Measurements from ENCODE around the gene KAZN. TPM values are rescaled to one million over a fixed set of nuclear protein-coding genes. Genes with fewer than 3 reads are reported as not detected.

KAZN gene
- polyA plus RNA-seq, 1 of the 3 experiments (the other 2 are of a cell fraction): 6.8 TPM

DNA sequence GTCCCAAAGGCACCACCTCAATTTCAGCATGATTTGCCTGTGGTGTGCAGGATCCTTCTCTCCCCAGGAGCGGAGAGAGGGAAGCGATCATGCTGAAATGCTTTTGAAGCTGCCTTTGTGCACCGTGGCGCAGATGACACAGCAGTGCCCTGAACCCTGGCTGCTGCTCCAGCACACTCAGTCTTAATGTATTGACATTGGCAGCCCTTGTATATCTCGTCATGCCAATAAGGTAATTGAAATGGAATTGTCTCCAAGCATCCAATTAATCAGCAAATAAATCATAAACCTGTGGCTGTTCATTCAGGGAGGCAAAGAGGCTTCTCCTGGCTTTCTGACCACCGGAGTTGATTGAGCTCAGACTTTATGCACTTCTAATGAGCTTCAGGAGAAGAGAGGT is 139.8 kb downstream of the KAZN start:
- no peaks in the 10 kb centered on the region for H3K79me2 ChIP-seq (ENCODE audit: insufficient read depth)
- TF ChIP-seq TCF12 (IDR thresholded peaks at IDR 0.05): no peak
- TF ChIP-seq RCOR1 (IDR thresholded peaks at IDR 0.05; ENCODE audit: low read length): no peak
- no peak for TF ChIP-seq SMC3 (IDR thresholded peaks at IDR 0.05; ENCODE audit: low read depth, low read length)
- TF ChIP-seq RXRA (IDR thresholded peaks at IDR 0.05; ENCODE audit: borderline replicate concordance, low read depth): no peak
- TF ChIP-seq, protein P1, sequence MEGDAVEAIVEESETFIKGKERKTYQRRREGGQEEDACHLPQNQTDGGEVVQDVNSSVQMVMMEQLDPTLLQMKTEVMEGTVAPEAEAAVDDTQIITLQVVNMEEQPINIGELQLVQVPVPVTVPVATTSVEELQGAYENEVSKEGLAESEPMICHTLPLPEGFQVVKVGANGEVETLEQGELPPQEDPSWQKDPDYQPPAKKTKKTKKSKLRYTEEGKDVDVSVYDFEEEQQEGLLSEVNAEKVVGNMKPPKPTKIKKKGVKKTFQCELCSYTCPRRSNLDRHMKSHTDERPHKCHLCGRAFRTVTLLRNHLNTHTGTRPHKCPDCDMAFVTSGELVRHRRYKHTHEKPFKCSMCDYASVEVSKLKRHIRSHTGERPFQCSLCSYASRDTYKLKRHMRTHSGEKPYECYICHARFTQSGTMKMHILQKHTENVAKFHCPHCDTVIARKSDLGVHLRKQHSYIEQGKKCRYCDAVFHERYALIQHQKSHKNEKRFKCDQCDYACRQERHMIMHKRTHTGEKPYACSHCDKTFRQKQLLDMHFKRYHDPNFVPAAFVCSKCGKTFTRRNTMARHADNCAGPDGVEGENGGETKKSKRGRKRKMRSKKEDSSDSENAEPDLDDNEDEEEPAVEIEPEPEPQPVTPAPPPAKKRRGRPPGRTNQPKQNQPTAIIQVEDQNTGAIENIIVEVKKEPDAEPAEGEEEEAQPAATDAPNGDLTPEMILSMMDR (IDR thresholded peaks at IDR 0.05): no peak
- H3F3A ChIP-seq (replicated peaks; ENCODE audit: insufficient read depth): no peaks in the 10 kb centered on the region
- 66% methylated on average over 5 of the region's 6 CpGs for WGBS (ENCODE audit: low lambda C conversion rate)
- no peaks in the 10 kb centered on the region for H3K27me3 ChIP-seq (ENCODE audit: insufficient read depth)
- no peaks in the 10 kb centered on the region for H4K20me1 ChIP-seq (ENCODE audit: insufficient read depth)
- H3K27ac ChIP-seq (ENCODE audit: low read depth in 2 of 2, low read length in 1 of 2): no peak overlapping the region
- H3K4me2 ChIP-seq: no peak overlapping the region
- ChIA-PET CTCF (interaction anchor here (0.6 to 1.4 kb wide), 2 partner anchors 12 to 290 kb away, joined by 3 to 4 read pairs; no protein-coding TSS in a partner anchor), POLR2A (no interaction called here)
- no peak for DNase-seq
- no peak overlapping the region for H2AFZ ChIP-seq (ENCODE audit: low read depth)
- H3K9ac ChIP-seq: no peak overlapping the region
- peaks cover 0 to 1% of the 10 kb centered on the region in 2 experiments; a peak in 1 of 4 replicates for H3K4me1 ChIP-seq (ENCODE audit: control insufficient read depth in 1 of 2, insufficient read depth in 2 of 2, low read depth in 1 of 2, low read length in 1 of 2)
- no peaks in the 10 kb centered on the region for H3K9me3 ChIP-seq
- no peak overlapping the region for H3K4me3 ChIP-seq (ENCODE audit: low read depth in 2 of 2, low read length in 1 of 2)
- no peaks in the 10 kb centered on the region for H3K9me2 ChIP-seq
- no peaks in the 10 kb centered on the region for H3K36me3 ChIP-seq (replicated peaks in 1 of 2; ENCODE audit: control insufficient read depth in 1 of 2, insufficient read depth in 2 of 2, low read length in 1 of 2)

DNA sequence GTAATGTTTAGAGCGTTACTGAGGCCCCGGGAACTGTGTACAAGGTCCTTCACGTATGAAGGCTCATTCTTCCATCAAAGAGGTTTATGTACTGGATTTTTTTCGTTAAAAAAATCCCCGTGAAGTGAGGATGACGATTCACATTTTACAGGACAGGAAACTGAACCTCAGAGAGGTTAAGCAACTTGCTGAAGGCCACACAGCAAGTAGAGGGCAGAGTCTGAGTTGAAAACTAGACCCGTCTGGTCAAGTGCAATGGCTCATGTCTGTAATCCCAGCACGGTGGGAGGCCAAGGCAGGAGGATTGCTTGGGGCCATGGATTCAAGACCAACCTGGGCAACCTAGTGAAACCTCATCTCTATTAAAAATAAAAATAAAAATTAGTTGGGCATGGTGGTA is 140.2 kb downstream of the KAZN start:
- CTCF ChIA-PET: interaction anchor here (0.6 to 1.4 kb wide), 2 partner anchors 12 to 289 kb away, joined by 3 to 4 read pairs; no protein-coding TSS in a partner anchor
- H3K9me2 ChIP-seq: no peaks in the 10 kb centered on the region
- DNase-seq: no peak
- H2AFZ ChIP-seq (ENCODE audit: low read depth): no peak overlapping the region
- TF ChIP-seq NFIC (IDR thresholded peaks at IDR 0.05; ENCODE audit: borderline replicate concordance): no peak
- no peak for TF ChIP-seq EP300 (IDR thresholded peaks at IDR 0.05; ENCODE audit: borderline replicate concordance in 1 of 2, low read depth in 1 of 2, low read length in 1 of 2)
- no peak for TF ChIP-seq FOXM1 (IDR thresholded peaks at IDR 0.05; ENCODE audit: low read depth)
- TF ChIP-seq RAD21 (IDR thresholded peaks at IDR 0.05; ENCODE audit: low read length): no peak
- no peak for TF ChIP-seq MXI1 (IDR thresholded peaks at IDR 0.05; ENCODE audit: low read depth, low read length)
- TF ChIP-seq, protein P1 (IDR thresholded peaks at IDR 0.05): no peak
- POLR2A ChIA-PET: no interaction called here
- H3K4me1 ChIP-seq (ENCODE audit: control insufficient read depth in 1 of 2, insufficient read depth in 2 of 2, low read depth in 1 of 2, low read length in 1 of 2): no peaks in the 10 kb centered on the region
- 36% methylated on average over 8 of the region's 8 CpGs for WGBS (ENCODE audit: low lambda C conversion rate)
- no peaks in the 10 kb centered on the region for H3F3A ChIP-seq (replicated peaks; ENCODE audit: insufficient read depth)
- no peak overlapping the region for H3K4me3 ChIP-seq (ENCODE audit: low read depth in 2 of 2, low read length in 1 of 2)
- H3K9me3 ChIP-seq: no peaks in the 10 kb centered on the region
- no peaks in the 10 kb centered on the region for H3K79me2 ChIP-seq (ENCODE audit: insufficient read depth)
- no peaks in the 10 kb centered on the region for H3K27me3 ChIP-seq (ENCODE audit: insufficient read depth)
- no peak overlapping the region for H3K27ac ChIP-seq (ENCODE audit: low read depth in 2 of 2, low read length in 1 of 2)
- no peaks in the 10 kb centered on the region for H3K36me3 ChIP-seq (replicated peaks in 1 of 2; ENCODE audit: control insufficient read depth in 1 of 2, insufficient read depth in 2 of 2, low read length in 1 of 2)
- H3K4me2 ChIP-seq: no peak overlapping the region
- no peak overlapping the region for H3K9ac ChIP-seq
- H4K20me1 ChIP-seq (ENCODE audit: insufficient read depth): no peaks in the 10 kb centered on the region
